Left ventricle myocardium inferior (tissue), 1 donor: ENCODE measurements around the gene SIPA1. TPM values are rescaled to one million over a fixed set of nuclear protein-coding genes. Genes with fewer than 3 reads are reported as not detected.

Source experiments
- DNase-seq: peaks from one replicate; pipeline ENCODE4 v3.0.0-alpha.2; 2020
- H3K27ac ChIP-seq: fragments of 200-600 bp; replicated peaks from 2 replicates; pipeline ENCODE4 v1.8.0; 2021
- H3K27me3 ChIP-seq: fragments of 200-600 bp; 2 replicates; pipeline ENCODE4 v1.8.0; 2021; ENCODE audit warnings: low read depth
- H3K36me3 ChIP-seq: fragments of 200-600 bp; 2 replicates; pipeline ENCODE4 v1.8.0; 2021
- H3K4me1 ChIP-seq: fragments of 200-600 bp; 2 replicates; pipeline ENCODE4 v1.8.0; 2021
- H3K4me3 ChIP-seq: fragments of 200-600 bp; 2 replicates; pipeline ENCODE4 v1.8.0; 2021; ENCODE audit warnings: mild to moderate bottlenecking, moderate library complexity
- H3K9me3 ChIP-seq: fragments of 200-600 bp; replicated peaks from 2 replicates; pipeline ENCODE4 v1.8.0; 2021
- intact Hi-C: fragments of 100-400 bp; cut with micrococcal nuclease; formaldehyde crosslinking; loops from one replicate; pipeline ENCODE4 v1.11.0; 2022
- total RNA-seq: library from RNA; stranded (reverse); fragmentation: NEBNext Ultra II Directional; extraction: Animal tissue kit (Norgen Biotek cat#: 25700); gene quantifications from one replicate; pipeline ENCODE4 v1.2.1, GENCODE V29; 2021
- TF ChIP-seq, protein P1 (sequence below): fragments of 200-600 bp; IDR thresholded peaks from 2 replicates; pipeline ENCODE4 v1.8.0; 2021; ENCODE audit warnings: antibody characterized with exemption, mild to moderate bottlenecking, borderline replicate concordance
- donor health status: DM: no; HTN: yes; CAD: no; lungs with severe emphysema.

SIPA1 gene
- total RNA-seq, 1 donor from 2014 or later: 21.0 TPM

DNA sequence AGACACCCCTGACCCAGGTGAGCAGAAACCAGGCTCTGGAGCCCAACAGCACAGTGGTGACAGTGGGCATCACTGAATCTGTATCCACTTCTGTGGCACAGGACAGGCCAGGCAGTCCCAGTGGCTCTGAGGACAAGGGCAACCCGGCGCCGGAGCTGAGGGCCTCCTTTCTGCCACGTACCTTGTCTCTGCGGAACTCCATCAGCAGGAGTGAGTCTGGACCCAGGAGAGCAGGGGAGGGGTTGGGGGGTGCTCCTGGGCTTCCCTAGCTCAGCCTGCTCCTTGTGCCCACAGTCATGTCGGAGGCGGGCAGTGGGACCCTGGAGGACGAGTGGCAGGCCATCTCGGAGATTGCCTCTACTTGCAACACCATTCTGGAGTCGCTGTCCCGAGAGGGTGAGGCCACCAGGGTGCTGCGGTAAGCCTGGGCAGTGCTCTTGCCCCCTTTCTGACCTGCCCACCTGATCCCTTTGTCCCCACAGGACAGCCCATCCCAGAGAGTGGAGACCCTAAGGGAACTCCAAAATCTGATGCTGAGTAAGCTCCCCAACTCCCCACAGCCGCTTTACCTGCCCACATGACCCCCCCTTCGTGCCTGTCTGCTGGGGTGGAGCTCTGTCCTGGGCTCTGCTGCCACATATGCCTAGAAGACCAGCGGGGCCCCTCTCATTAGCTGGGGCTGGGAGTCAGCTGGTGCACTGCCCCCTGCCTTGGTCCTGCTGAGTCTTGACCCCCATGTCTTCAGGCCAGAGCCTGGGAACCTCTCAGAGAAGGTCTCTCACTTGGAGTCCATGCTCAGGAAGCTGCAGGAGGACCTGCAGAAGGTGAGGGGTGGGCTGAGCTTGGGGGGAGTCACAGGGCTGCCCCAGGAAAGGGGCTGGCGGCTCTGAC, 12.0 kb downstream of the SIPA1 start:
- Histone ChIP-seq H3K4me1 (peaks cover 72% of the 10 kb centered on the region), H3K27me3 (peaks cover 11% of the 10 kb centered on the region), H3K36me3 (peaks cover 73% of the 10 kb centered on the region), H3K27ac (peak overlapping the region; percentile 99), H3K9me3 (no peaks in the 10 kb centered on the region), H3K4me3 (no peak overlapping the region)
- intact Hi-C loops: no loop called here
- TF ChIP-seq, protein P1, sequence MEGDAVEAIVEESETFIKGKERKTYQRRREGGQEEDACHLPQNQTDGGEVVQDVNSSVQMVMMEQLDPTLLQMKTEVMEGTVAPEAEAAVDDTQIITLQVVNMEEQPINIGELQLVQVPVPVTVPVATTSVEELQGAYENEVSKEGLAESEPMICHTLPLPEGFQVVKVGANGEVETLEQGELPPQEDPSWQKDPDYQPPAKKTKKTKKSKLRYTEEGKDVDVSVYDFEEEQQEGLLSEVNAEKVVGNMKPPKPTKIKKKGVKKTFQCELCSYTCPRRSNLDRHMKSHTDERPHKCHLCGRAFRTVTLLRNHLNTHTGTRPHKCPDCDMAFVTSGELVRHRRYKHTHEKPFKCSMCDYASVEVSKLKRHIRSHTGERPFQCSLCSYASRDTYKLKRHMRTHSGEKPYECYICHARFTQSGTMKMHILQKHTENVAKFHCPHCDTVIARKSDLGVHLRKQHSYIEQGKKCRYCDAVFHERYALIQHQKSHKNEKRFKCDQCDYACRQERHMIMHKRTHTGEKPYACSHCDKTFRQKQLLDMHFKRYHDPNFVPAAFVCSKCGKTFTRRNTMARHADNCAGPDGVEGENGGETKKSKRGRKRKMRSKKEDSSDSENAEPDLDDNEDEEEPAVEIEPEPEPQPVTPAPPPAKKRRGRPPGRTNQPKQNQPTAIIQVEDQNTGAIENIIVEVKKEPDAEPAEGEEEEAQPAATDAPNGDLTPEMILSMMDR: no peak
- DNase-seq: peak; percentile 16

DNA sequence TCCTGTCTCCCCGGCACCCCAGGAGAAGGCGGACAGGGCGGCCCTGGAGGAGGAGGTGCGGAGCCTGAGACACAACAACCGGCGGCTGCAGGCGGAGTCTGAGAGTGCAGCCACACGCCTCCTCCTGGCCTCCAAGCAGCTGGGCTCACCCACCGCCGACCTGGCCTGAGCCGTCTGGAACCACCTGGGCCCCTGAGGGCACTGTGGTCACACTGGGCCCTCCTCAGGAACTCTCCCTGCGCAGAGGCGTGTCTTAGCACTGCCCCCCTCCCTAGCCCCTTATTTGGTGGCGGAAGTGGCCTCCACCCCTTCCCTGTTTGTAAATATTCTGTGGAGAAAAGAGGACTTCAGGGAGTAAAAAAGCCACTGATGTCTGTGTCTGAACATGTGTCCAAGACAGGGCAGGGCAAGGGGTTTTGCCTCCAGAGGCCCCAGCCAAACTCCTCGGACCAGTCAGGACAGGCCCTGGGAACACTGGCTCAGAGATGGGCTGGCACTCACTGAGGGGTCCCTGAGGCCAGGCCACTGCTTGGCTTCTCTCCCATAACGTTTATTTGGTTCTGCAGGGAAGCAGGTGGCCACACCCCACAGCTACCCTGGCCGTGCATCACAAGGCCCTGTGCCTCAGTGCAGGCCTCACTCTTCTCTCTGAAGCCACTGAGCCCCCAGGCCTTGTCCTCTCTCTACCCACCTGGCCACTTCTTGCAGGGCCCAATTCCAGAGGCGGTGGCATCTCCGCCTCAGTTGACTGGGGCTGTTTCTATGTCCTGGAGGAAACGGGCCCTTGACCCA, 12.8 kb downstream of the SIPA1 start:
- no peak overlapping the region for H3K4me3 ChIP-seq
- peaks cover 73% of the 10 kb centered on the region for H3K36me3 ChIP-seq
- TF ChIP-seq, protein P1: no peak
- peak; percentile 13 for DNase-seq
- H3K9me3 ChIP-seq: no peaks in the 10 kb centered on the region
- peak overlapping the region; percentile 99 for H3K27ac ChIP-seq
- peaks cover 11% of the 10 kb centered on the region for H3K27me3 ChIP-seq
- intact Hi-C loops: no loop called here
- H3K4me1 ChIP-seq: peaks cover 77% of the 10 kb centered on the region

DNA sequence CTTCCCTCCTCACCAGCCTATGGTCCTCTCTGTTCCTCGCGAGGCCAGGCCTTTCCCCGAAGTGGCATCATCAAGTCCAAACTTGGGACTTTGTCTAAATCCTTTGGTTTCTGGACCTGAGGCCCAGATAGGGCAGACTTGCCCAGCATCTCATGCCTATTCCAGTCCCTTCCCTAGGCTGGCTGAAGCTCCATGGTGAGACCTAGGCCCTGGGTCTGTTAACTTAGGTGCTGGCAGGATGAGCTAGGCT, 13.4 kb downstream of the SIPA1 start:
- no peak for DNase-seq
- TF ChIP-seq, protein P1: no peak
- H3K36me3 ChIP-seq: peaks cover 73% of the 10 kb centered on the region
- H3K27me3 ChIP-seq: peaks cover 9% of the 10 kb centered on the region
- peaks cover 77% of the 10 kb centered on the region for H3K4me1 ChIP-seq
- peak overlapping the region; percentile 99 for H3K27ac ChIP-seq
- H3K4me3 ChIP-seq: peak overlapping the region; percentile 71
- intact Hi-C loops: no loop called here
- H3K9me3 ChIP-seq: no peaks in the 10 kb centered on the region

DNA sequence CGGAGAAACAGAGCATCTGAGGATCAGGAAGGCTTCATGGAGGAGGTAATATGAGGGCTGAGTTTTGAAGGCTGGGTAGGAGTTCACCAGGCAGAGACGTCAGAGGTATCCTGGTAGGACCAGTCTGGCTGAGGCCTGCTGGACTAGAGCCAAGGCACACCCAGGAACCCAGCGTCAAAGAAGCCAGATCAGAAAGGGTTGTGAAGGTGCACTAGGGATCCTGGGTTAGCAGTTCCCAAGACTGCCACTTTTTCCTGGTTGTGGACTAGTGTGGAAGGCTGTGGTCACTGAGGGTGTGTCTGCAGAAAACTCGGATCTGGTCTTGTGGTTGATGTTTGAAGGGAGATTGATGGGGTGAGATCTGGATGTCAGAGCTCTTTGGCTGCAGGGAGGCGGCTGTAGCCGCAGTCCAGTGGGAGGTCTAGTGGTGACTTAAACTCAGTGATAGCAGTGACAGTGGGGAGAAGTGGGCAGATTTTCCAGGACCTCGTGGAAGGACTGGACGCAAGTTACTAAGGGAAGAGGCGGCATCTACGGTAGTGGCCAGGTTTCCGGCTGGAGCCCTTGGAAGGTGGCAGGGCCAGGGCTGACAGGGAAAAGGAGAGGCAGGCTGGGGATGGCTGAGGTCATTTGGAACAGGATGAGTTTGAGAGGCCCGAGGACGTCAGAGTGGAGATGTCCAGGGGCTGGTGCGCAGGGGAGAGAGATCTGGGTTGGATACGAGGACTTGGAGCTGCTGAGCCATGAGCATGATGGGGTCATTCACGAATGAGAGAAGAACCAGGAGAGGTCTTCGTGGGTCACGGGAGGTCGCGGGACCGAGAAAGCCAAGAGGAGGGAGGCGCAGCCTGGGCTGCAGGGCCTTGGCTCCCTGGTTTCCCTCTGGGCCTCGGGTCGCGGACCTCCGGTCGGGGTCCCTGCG, 13.9 kb downstream of the SIPA1 start:
- Histone ChIP-seq H3K27me3 (peaks cover 4% of the 10 kb centered on the region), H3K36me3 (peaks cover 73% of the 10 kb centered on the region), H3K27ac (peak overlapping the region; percentile 99), H3K4me1 (peaks cover 76% of the 10 kb centered on the region), H3K9me3 (no peaks in the 10 kb centered on the region), H3K4me3 (peak overlapping the region; percentile 71)
- TF ChIP-seq, protein P1: no peak
- intact Hi-C loops: no loop called here
- DNase-seq: peak; percentile 36
